Posterior cingulate gyrus (tissue), 11 donors: ENCODE measurements around the gene OSGIN1.
A peak's percentile ranks its signal among the peaks of the same experiment; 100 is the strongest.

Source experiments
- DNase-seq, 10 donors: peaks; one replicate each; pipeline versions ENCODE4 v3.0.0 to v3.0.0-alpha.2; 2020 to 2021; ENCODE audit warnings: mixed read lengths in 3 of 10
- intact Hi-C: fragments of 100-400 bp; cut with DNase I; formaldehyde crosslinking; loops from one replicate; pipeline ENCODE4 v1.15.1; 2023

The OSGIN1 gene

DNA sequence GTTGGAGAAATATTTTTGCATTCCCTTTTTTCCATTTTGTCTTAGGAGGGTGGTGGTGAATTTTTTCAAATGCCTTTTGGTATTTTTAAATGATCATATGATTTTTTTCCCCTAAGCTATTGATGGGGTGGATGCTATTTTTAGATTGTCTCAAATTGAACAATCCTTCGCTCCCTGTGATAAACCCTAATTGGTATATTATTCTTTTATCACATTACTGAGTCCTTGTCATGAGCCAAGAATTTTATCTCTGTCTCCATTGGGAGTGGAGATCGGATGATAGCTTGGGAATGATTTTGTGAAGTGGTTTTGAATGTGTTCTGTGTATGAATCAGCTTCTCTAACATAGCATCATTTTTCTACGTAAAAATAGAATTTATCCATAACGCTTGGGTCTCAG lies 30.5 kb downstream of the OSGIN1 start:
- intact Hi-C loops = no loop called here
- no peak for DNase-seq

DNA sequence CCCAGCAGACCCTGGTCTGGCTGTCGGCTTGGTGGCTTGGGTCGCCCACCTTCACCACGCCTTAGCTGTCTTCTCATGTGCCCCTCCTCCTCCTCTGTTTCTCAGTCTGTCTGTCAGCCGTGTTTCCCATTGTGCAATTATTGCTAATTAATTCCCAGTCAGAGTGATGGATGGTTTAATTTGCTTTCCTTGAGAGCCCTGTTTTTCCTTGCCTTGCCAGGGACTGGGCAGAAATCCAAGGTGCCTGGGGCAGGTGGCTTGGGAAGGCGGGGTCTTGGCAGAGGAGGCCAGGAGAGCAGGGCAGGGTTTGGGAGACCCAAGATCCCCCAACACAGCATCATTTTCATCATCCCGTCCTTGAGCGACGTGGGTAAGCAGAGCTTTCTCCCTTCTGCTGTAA lies 36.3 kb downstream of the OSGIN1 start:
- intact Hi-C loops = no loop called here
- no peak for DNase-seq

DNA sequence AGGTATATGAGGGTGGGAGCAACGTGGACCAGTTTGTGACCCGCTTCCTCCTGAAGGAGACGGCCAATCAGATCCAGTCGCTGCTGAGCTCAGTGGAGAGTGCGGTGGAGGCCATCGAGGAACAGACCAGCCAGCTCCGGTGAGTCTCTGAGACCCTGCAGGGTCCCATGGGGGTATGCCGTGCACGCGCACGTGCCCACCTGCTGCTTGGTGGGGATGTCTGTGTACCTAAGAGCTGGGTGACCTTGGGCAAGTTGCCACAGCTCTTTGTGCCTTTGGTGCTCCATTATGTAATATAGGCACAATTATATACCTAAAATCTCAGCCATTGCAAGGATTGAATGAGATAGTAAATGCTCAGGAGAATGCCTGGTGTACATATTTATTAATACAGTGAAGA lies 37.5 kb downstream of the OSGIN1 start:
- intact Hi-C loops = no loop called here
- DNase-seq = no peak

DNA sequence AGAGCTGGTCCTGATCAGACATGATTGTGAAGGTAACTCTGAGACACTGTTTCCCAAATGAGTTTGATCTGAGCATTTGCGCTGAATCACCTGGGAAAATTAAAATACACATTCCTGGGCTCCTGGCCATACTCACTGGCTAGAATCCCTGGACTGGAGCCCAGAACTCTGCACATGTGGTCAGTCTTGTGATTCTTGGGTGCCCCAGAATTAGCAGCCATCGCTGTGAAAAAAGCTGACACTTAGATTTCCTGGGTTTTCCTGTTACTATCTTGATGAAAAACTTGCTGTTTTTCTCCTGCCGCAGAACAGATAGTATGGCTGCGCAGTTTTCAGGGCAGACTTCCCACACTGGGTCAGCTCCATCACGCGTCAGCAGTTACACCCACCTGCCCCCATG lies 39.6 kb downstream of the OSGIN1 start:
- DNase-seq = peak in 5 of 10 donors; percentile 31 to 85 (median 48)
- intact Hi-C loops = no loop called here

DNA sequence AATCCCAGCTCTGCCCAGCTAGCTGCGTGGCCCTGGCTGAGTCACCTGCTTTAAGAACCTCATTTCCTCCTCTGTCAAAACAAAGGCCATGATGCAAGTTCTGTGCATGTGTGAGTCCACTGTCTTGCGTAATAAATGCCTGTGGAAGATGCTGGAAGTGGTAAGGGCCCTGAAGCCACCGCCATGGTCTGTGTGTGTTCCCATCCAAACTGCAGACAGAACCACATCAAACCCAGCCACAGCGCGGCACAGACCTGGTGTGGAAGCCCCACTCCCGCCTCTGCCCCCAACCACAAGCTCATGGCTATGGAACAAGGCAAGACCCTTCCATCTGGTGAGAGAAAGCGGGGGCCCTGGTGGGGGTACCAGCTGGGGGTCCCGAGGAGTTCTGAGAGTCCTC lies 41.0 kb downstream of the OSGIN1 start:
- intact Hi-C loops = no loop called here
- peak in 1 of 10 donors; percentile 64 for DNase-seq

DNA sequence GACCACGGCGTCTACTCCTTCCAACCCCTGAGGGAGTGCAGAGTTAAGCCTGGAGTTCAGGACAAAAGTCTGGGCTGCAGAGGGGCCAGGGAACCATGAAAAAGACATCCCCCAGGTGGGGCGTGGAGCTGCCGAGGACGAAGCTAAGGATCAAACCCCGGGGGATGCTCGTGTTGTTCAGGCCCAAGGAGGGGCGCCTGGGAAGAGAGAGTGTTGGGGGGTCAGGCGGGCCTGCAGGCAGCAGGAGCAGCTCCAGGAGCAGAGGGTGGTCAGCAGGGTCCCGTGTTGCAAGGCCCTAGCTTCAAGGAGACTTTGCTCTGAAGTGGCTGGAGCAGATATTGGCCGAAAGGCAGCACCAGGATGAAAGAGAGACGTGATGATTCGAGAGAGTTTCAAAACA lies 41.7 kb downstream of the OSGIN1 start:
- peak in 1 of 10 donors; percentile 75 for DNase-seq
- intact Hi-C loops = no loop called here

DNA sequence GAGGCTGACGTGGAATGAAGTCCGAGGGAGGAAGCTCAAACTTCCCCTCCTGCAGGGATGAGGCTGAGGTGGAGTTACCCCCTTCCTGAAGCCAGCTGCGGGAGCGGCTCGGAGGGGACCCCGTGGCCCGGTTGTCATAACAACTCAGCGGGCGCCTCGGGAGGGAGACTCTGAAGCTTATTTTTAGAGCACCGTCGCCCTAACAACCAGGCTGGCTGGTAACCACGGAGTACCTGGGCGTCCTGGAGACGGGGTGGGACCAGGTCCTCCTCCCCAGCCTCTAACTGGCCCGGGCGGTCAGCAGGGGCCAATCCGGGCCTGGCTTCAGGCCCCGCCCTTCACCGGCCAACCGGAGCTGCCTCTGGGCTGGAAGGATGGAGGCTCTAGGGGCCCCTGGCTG lies 42.7 kb downstream of the OSGIN1 start:
- DNase-seq = peak in 9 of 10 donors; percentile 17 to 96 (median 70)
- intact Hi-C loops = no loop called here

DNA sequence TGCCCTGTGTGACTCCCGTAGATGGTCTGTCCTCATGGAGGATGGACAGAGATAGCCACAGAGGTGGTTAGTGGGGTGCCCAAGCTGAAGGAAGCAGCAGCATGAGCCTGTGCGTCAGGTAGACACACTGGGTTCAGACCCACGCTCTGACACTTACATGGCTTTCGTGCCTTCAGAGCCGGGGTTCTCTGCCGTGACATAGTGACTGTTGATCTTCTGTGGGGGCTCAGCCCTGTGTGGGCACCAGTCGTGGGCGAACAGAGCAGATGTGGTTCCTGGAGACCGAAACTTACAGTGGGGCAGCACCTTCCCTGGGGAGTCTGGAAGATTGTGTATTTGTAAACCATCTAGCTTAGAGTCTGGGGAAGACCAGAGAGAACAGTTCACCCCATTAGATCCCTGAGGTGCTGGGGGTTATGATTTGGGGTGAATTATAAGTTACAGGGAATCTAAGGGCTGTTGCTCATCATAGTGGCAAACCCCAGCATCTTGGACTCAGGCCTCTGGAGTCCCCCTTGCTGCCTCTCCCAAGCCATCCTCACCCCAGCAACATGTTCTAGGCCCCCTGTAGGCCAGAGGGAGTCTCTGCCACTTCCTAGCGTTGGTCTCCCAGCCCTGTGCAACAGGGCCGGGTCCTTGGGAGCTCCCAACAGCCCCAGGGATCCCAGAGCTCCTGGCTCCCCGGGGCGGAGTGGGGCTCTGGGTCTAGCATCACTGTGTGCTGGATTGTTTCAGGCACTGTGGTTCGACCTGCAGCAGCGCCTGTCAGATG lies 43.6 kb downstream of the OSGIN1 start:
- intact Hi-C loops = no loop called here
- peak in 1 of 10 donors; percentile 49 for DNase-seq

DNA sequence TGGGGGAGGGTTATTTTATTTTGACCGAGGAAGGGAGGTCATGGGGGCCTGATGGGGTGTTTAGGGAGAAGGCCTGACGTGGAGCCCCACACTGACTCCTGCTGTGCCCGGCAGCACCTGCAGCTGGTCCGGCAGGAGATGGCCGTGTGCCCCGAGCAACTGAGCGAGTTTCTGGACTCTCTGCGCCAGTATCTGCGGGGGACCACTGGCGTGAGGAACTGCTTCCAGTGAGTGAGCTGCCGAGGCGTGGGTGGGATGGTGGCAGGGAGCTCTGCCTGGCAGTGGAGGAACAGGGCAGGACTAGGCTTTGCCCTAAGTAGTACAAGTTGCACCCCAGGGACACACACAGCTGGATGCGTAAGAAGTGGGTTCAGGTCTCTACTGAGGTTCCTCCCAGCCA lies 45.1 kb downstream of the OSGIN1 start:
- DNase-seq = no peak
- intact Hi-C loops = no loop called here

DNA sequence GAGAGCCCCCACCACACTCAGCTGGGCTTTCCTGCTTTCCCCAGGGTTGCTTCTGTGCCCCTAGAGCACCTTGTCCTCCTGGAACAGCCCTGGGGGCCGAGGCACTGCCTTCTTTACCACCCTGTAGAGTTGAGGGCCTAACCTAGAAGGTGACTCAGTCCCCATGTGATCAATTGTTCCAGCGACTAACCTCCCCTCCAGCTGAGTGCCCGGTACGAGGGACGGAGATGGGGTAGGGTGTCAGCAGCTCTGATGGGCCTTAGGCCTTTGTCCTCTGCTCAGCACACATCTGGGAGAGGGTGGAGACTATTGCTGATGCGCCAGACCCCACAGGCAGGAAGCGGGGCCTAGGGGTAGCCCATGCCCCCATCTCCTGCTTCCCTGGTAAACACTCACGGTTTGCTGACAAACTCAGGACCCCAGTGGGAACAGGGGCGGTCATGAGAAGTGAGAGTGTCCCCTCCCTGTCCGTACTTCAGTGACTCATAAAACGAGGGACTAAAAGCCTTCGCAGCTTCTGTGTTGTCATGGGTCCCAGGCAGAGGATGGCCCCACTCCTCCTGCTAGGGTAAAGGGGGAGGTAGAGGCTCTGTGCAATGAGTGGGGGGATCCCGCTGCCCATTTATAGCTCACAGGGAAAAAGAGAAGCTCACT lies 48.1 kb downstream of the OSGIN1 start:
- no peak for DNase-seq
- intact Hi-C loops = no loop called here

DNA sequence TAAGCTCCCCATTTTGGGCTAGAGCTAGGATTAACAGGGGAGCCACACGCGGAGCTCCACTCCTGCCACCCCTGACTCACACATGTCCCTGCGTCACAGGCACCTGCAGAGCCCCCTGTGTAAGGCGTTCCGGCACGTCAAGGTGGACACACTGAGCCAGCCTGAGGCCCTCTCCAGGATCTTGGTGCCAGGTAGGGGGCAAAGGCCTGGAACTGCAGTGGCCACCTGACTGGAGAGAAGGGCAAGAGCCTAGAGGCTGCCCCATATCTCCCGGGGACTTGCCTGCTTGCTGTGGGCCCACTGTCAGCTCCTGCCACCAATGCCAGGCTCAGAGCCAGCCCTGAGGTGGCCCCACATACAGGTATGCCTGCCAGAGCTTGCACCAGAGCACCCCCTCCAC lies 48.7 kb downstream of the OSGIN1 start:
- intact Hi-C loops = no loop called here
- DNase-seq = no peak

DNA sequence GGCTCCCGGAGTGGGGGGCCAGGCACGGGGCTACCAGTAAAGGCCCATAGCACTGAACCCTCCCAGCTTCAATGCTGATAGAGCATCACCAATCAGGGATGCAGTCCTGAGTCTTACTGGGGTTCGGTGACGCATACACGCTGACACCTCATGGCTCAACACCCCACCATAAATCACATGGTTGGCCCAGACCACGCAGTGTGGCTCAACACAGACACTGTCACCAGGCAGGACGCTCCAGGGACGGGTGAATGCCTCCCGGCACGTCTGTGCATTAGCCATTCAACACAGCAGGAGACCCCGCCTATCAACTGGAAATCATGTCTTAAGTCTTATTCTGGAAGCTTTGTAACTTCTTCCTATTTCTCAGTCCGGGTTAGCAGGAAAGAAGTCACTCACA lies 50.0 kb downstream of the OSGIN1 start:
- no peak for DNase-seq
- intact Hi-C loops = no loop called here

DNA sequence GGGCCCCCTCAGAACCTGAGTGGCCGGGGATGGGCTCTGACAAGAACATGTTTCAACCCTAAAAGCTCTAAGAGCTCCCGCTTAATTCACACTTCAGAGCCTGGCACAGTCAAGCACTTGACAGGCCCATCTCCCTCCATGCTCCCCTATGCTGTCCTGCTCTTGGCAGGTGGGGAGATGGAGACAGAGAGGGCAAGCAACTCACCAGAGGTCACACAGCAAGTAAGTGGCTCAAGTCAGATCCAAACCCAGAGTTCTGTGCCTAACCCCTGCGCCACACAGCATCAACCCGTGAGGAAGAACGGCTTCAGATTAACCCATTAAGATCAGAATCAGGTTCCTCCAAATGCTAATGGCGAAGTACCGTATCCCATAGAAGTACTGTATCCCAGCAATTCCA lies 51.4 kb downstream of the OSGIN1 start:
- DNase-seq = no peak
- intact Hi-C loops = no loop called here

DNA sequence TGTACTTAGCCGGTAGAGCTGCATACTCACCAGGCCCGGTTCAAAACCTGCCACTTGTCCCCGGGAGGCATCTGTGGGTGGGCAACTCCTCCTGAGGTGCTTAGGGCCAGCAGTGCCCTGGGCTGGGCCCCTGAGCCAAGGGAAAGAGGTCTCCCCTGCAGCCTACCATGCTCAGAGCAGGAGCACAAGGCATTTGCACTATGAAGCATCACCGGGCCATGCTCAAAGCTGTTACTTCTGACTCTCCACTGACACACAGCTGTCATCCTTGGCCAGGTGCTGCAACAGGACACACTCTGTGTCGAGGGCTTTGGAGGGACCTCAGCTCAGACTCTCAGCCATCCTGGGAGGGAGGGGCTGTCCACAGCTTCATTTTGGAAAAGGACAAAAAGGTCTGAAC lies 52.4 kb downstream of the OSGIN1 start:
- intact Hi-C loops = no loop called here
- DNase-seq = no peak

DNA sequence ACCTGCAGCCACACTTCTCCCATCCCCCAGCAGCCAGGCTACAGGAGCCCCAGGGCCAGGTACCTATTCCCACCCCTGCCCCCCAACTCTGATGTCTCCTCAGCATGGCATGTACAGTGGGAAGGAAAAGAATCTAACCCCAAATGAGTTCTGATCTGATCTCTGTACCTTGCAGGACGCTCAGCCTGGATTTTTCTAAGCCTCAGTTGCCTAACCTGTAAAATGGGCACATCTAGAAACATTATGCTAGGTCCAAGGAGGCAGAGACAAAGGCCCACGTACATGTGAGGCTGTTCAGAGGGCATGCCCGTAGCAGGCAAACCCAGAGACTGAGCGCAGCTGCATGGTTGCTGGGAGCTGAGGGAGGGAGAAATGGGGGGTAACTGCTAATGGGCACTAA lies 54.5 kb downstream of the OSGIN1 start:
- no peak for DNase-seq
- intact Hi-C loops = no loop called here

DNA sequence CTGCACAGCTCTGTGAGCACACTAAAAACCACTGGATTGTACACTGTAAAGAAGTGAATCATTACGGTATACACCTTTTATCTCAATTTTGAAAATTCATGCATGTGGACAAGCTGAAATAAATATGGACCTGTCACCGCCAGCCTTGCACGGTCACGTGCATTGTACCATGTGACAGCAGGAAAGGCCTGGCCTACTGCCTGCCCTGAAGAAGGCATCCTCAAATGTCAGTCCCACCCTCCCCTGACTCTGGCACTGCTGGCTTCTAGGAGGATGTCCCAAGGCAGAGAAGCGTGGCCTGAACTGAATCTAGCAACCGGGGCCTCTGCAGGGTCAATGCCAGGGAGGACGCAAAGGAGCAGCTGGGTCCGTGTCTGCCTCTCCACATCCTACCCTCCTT lies 54.9 kb downstream of the OSGIN1 start:
- intact Hi-C loops = no loop called here
- DNase-seq = no peak

DNA sequence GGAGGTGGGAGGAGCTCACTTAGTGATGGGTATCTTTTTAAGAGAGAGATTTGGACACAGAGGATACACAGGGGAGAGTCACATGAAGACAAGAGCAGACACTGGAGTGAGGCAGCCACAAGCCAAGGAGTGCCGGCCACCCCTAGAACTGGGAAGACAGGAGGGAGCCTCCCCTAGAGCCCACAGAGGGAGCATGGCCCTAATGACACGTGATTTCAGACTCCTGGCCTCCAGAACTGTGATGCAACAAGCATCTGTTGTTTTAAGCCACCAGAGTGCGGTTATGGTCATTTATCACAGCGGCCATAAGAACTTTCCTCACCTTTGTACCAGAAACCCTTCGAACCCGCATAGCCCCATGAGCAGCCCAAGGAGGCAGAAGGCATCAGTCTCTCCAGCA lies 56.2 kb downstream of the OSGIN1 start:
- intact Hi-C loops = no loop called here
- no peak for DNase-seq

DNA sequence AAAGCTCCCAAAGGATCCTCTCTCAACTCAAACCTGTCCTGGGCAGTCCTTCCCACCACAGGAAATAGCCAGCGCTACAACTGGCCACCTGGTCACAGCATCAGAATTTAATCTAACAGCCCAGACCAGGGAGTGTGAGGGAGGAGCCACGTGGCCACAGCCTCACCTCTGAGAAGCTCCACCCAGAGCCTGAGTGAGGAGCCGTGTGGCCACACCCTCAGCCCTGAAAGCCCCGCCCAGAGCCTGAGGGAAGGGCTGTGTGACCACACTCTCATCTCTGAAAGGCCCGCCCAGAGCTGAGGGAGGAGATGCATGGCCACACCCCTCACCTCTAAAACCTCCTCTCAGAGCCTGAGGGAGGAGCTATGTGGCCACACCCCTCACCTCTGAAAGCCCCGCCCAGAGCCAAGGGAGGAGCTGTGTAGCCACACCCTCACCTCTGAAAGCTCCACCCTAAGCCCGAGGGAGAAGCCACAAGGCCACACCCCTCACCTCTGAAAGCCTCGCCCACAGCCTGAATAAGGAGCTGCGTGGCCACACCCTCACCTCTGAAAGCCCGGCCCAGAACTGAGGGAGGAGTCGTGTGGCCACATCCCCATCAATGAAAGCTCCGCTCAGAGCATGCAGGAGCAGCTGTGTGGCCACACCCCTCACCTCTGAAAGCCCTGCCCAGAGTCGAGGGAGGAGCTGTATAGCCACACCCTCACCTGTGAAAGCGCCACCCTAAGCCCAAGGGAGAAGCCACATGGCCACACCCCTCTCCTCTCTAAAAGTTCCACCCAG lies 60.9 kb downstream of the OSGIN1 start:
- no peak for DNase-seq
- intact Hi-C loops = no loop called here

DNA sequence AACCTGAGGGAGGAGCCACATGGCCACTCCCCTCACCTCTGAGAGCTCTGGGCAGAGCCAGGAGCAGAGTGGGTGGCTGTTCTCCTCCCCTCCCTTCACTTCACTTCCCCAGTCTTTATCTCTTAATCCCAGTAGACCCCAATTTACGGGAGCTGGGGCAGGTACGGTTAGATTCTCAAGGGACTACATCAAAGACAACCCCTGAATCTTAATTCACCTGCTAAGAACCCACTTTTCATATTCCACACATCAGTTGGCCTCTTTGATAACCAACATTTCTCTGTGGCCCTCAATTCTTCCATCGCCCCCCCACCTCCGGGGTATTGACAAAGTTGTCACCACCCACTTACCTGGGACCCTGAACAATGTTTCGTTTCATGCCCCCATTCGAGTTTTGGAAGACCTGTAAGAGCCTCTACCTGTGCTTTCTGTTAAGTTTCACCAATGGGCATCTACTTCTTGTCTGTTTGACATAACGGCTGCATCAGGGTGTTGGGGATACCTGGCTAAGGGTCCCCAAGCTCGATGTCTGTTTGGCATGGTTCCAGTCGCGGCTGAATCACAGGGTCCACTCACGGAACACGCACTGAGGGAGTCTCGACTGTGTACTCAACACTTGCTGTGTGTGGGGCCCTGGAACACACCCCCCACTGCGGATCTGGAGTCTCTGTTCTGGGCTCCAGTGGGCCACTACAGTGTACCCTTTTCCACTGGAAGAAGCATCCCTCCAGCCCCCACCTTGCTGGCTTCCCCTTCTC lies 61.7 kb downstream of the OSGIN1 start:
- no peak for DNase-seq
- intact Hi-C loops = no loop called here

DNA sequence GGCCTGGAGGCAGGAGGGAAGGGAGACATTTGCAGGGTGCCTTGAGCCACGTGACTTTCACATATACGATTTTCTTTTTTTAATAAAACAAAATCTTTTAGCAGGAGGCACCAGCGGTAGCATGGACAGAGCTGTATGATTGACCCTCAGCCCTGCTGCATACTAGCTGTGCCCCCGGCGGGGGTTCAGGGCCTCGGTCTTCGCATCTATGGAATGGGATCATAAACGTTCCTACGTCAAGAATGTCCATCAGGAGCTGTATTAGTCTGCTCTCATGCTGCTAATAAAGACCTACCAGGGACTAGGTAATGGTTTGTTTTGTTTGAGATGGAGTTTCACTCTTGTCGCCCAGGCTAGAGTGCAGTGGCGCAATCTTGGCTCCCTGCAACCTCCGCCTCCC lies 62.4 kb downstream of the OSGIN1 start:
- intact Hi-C loops = no loop called here
- no peak for DNase-seq
